GM21381 (cell line): Measurements from ENCODE around the gene RCAN2.
"Not testable (repeated sequence)": the region's sequence is repeated elsewhere in the genome, so short reads cannot be mapped to it uniquely, and the experiment has no call there.

Source experiments
- ATAC-seq: cut with Tn5 transposase; IDR thresholded peaks from one replicate; pipeline ENCODE4 v1.9.1; 2021; ENCODE audit warnings: mild to moderate bottlenecking, moderate library complexity; ENCODE audit not compliant: unreplicated experiment

Gene RCAN2

GRCh38 chr6:46338131-46338530, 153.1 kb downstream of the RCAN2 start:
- ATAC-seq = peak; percentile 83

DNA sequence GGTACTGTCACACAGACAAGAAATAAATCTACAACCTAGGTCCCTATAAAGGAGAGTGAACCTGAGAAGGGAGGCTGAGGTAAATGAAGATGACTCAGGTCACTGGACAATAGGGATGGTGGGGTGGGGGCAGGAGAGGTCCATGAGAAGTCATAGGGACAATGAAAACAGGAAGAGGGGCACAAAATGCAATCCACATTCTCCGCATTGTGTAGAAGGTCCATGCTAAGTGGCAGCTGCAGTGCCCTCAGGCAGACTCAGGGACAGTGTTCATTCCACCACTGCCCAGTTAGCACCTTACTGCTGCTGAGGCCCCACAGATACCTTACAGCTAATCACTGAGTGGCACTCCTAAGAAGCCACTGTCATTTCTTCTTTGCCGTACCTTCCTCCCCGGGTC, 156.8 kb downstream of the RCAN2 start:
- no peak for ATAC-seq

DNA sequence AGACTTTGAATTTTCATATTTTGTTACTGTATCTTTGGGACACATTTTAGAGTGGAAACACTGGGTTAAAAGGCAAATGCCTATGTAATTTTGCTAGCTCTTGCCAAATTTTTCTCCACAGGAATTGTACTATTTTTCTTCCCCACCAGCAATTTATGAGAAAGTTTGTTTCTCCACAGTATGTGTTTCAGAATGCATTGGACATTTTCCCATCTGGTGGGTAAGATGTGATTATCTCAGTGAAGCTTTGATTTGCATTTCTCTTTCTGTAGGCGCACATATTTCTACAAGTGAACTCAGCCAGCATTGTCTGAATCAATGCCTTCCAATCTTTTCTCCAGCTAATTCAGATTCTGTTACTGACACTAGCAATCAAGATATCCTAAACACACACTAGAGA, 157.8 kb downstream of the RCAN2 start:
- ATAC-seq = no peak

DNA sequence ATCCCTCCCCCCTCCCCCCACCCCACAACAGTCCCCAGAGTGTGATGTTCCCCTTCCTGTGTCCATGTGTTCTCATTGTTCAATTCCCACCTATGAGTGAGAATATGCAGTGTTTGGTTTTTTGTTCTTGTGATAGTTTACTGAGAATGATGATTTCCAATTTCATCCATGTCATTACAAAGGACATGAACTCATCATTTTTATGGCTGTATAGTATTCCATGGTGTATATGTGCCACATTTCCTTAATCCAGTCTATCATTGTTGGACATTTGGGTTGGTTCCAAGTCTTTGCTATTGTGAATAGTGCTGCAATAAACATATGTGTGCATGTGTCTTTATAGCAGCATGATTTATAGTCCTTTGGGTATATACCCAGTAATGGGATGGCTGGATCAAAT, 158.8 kb downstream of the RCAN2 start:
- ATAC-seq = not testable (repeated sequence)

GRCh38 chr6:46331461-46331860, 159.8 kb downstream of the RCAN2 start:
- ATAC-seq = no peak

DNA sequence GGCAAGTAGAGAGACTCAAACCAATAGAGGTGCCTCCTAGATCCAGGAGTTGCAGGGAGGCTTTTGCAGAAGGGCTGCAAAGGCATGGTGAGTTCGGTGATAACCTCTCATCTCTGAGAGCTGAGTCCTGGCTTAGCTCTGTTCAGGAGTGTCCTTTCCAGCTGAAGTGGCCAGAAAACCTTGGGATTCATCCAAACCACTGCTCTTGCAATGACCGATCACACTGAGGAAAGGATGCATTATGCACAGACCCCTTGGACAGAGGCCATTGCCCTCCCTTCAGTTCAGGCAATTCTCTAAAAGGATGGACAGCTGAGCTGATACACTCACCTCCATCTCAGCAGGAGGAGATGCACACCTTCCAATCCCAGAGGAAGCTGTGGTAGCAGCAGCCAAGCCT, 161.7 kb downstream of the RCAN2 start:
- no peak for ATAC-seq

- no peak for ATAC-seq
These were observed 163.5 kb downstream of the RCAN2 start for GRCh38 chr6:46327779-46328178.

DNA sequence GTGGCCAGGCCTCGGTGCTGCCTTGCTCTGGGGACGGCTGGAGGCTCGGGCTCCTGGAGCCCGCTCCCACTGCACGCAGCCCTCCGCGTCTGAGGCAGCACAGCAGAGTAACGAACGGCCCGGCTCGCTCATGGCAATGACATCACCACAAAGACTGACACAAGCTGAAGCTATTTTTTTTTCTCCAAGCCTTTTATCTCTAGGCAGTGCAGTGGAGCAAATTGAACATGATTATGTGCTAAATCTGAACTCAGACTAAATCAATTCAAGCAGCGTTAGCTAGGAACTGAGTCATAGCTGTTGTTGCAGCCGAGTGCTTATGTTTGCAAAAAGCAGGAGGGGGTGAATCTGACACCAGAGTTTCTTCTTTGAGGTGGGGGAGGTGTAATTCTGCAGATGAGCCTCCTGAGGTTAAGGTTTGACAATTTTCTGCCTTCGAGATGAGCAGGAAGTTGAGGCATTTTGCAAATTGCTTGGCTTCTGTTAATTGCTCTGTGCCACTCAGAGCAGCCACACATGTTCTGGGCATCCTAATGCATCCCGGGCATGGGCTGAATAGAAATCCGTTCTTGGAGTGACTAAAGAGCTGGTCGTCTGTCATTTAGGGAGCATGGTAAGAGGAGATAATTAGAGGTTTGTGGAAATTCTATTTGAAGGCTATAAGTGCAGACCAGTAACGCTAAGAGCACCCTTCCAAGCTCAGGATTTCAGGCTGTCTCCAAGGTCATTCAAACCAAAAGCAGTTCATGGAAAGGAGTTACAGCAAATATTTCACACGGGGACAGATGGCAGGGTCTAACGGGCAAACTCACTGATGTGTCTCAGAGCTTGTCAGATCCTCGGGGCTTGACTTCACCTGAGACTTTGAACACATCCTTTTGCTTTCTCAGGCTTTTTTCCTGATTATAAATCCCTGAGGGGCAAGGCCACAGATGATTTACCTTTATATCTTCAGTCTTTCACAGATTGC, 165.4 kb downstream of the RCAN2 start:
- no peak for ATAC-seq

DNA sequence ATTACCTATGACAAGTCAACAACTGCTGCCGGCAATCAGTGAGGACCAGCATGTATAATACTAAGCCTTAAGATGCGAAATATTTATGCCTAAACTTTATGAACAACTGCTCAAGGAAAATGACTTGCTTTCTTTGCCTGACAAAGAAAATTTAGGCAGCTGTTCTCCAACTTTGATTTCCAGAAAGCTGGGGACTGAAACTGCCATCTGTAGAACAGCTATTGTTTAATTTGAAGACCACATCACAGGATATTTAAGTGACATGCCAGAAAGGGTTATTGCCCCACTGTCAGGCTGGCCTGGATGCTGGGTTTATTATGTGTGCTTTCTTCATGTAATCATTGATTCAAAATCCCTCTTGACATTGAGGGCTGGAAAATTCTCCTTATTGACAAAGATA, 166.5 kb downstream of the RCAN2 start:
- ATAC-seq = no peak

GRCh38 chr6:46323966-46324622, 167.2 kb downstream of the RCAN2 start:
- no peak for ATAC-seq

GRCh38 chr6:46323312-46323965, 167.8 kb downstream of the RCAN2 start:
- no peak for ATAC-seq

- ATAC-seq = no peak
These were observed 170.7 kb downstream of the RCAN2 start for GRCh38 chr6:46320505-46320904.

- ATAC-seq = no peak
These were observed 175.7 kb downstream of the RCAN2 start for GRCh38 chr6:46315589-46315988.

DNA sequence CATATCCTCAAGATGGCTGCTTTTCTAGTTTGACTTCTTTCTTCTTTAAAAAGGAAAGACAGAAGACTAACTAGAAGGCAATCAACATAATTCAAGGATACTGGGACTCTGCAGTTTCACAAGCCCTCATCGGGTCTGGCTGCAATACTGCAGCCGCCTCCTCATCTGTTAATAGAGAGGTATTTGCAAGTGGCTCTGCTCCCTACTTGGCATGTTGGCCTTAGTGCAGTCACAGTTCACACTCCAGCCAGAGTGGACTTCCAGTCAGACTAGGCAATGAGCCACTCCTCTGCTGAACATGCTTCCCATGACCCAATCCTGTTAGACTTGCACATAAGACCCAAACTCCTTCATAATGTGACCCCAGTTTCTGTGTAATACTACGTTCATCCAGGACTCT, 178.6 kb downstream of the RCAN2 start:
- no peak for ATAC-seq

GRCh38 chr6:46310196-46310595, 181.1 kb downstream of the RCAN2 start:
- ATAC-seq = no peak

- ATAC-seq = no peak
These were observed 184.8 kb downstream of the RCAN2 start for GRCh38 chr6:46306431-46306830.

DNA sequence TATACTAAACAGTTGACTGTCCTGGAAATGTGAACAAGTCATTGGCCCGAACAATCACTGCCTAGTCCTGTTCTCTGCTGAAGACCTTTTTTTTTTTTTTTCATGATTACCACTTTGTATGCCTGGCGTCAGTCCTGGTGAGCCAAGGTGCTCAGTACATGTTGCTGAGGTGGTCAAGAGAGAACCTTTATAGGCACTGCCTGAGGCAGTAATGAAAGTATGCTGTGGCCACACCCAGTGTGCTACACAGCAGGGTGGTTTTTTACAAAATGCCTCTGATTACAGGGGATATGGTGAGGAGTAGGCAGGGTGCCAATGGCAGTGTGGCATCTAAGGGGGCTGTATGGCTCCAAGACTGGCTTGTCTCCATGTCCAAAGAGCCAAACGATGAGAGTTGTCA, 185.4 kb downstream of the RCAN2 start:
- ATAC-seq = no peak

DNA sequence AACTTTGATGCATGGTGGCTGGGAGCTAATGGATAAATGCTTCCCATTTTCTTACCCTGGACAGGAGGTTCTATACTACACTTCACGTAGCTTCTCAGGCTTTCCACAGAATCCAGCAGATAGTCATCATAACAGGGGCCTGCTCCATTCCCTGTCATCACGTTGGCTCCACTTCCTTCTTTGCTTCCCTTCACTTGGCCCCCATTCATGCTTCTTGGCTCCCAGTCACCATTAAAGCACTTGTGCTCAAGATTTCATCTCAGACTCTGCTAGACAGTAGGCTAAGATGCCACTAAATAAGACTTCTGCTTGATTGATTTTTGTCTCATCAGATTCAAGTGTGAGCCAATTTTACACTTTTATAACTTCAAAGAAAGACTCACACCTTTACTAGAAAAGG, 186.0 kb downstream of the RCAN2 start:
- ATAC-seq = no peak

DNA sequence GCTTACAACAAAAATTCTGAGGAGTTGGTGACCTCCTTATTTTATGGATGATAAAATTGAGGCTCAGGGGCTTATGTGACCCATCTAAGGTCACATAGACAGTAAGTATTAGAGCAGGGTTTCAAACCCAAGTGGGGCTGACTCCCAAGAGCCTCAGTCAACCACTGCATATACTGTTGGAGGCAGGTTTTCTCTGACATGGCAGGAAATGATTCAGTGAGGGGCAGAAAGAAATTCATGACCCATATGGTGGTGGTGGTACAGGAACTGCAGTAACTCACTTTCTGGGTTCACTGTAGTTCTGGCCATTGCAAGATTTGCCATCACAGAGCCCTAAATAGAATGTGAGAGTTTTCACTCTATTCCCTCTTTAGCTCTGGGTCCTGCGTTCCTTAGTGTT, 188.4 kb downstream of the RCAN2 start:
- ATAC-seq = no peak

DNA sequence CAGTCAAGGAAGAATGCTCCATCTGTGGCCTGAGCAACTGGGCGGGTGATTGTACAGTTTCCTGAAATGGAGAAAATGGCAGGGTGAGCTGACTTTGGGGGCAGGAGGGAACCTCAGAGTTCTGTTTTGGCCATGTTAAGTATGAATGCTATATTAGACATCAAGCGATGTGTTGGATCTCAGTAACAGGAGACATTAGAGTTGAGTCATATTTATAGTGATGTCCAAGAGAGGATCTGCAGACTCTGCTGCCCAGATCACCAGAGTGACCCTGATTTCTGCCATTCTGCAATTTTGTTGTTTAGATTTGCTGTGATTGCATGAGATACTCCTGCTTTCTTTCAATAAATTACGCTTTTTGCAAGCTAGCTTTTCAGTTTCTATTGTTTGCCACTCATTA, 189.1 kb downstream of the RCAN2 start:
- no peak for ATAC-seq

DNA sequence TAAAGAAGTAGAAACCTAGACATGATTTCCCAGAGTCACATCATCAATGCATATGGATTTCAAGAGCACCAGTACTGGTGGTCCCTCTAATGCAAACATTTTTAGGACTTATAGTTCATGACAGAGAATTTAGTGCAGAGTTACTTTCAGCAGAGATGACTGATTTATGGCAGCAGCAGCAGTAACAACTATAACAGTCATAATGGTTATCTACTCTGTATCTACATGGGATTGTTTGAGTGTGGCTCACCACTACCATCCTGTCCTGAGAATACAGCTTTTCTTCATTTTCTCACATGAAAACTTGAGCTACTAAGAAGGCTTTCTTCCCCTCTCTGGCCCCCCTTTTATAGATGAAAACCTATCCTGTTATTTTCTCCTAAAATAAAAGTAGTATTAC, 192.0 kb downstream of the RCAN2 start:
- ATAC-seq = no peak

- ATAC-seq = no peak
These were observed 194.7 kb downstream of the RCAN2 start for GRCh38 chr6:46296586-46296985.
